ENCODE data around the gene SLC3A2.

The SLC3A2 gene

GRCh38 chr11:62912268-62912667 lies 31.6 kb downstream of the SLC3A2 start:
- DNase-seq: no peak

- DNase-seq: no peak
These were observed 33.7 kb downstream of the SLC3A2 start for GRCh38 chr11:62914416-62914815.

DNA sequence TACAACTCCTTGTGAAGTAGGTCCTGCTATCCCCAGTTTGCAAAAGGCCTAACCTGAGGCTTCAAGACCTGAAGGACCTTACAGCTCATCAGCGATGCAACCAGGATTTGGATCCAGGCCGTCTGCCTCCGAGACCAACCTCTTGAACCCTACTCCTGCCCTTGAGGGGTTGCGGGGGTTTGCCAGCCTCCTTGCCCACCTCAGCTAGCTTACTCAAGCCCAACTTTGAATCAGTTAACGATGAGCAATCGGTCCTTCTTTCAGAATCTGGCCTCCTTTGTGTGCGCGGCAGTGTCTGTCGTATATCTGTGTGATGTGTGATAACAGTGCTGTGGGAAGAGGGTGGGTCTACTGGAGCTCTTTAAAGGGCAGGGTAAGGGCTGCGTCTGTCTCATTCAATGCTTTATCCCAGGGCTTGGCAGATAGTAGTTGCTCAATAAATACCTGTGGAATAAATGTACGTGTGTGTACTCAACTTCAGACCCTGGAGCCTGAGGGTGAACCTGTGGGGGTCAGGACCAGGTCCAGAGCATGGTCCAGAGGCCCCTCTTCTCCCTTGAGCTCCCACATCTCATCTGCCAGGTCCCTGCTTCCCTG lies 37.3 kb downstream of the SLC3A2 start:
- DNase-seq: no peak

- DNase-seq: no peak
These were observed 37.8 kb downstream of the SLC3A2 start for GRCh38 chr11:62918531-62918930.

GRCh38 chr11:62919476-62919875 lies 38.8 kb downstream of the SLC3A2 start:
- no peak for DNase-seq

- no peak for DNase-seq
These were observed 39.4 kb downstream of the SLC3A2 start for GRCh38 chr11:62919898-62920640.

GRCh38 chr11:62921201-62921572 lies 40.5 kb downstream of the SLC3A2 start, which contains the start of gene CHRM1:
TSS of gene CHRM1 (minus strand) at chr11:62921363. CDS start at chr11:62911100, 10,263 bp downstream.
- no peak for DNase-seq

DNA sequence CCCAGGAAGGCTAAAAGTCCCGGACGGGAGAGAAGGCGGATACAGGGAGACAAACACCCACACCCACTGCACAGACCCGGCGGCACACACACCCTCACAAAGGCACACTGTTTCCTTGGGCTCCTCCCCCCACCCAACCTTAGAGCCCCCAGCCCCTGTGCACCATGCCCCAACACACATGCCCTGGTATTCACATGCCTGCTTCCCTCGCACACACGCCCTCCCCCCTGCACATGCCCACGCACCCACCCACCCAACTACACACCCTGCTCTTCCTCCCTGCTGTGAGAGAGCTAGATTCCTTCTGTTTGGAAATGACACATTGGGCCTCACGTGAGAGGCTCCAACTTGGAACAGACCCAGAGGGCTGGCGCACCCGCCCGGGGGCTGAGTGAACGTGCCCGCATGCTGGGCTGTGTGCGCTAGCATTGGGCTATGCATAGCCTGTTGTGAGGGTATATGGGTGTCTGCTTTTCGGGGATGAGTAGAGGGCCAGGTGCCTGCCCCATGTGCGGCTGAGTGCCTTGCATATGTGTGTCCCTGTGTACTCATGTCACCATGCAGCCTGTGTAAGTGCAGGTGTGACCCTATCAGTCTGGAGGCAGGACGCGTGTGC lies 41.0 kb downstream of the SLC3A2 start:
- no peak for DNase-seq

- DNase-seq: no peak
These were observed 41.5 kb downstream of the SLC3A2 start for GRCh38 chr11:62922189-62922589.

- DNase-seq: no peak
These were observed 42.1 kb downstream of the SLC3A2 start for GRCh38 chr11:62922653-62923431.

- DNase-seq: no peak
These were observed 43.1 kb downstream of the SLC3A2 start for GRCh38 chr11:62923601-62924411.

- DNase-seq: no peak
These were observed 44.6 kb downstream of the SLC3A2 start for GRCh38 chr11:62925308-62925707.

DNA sequence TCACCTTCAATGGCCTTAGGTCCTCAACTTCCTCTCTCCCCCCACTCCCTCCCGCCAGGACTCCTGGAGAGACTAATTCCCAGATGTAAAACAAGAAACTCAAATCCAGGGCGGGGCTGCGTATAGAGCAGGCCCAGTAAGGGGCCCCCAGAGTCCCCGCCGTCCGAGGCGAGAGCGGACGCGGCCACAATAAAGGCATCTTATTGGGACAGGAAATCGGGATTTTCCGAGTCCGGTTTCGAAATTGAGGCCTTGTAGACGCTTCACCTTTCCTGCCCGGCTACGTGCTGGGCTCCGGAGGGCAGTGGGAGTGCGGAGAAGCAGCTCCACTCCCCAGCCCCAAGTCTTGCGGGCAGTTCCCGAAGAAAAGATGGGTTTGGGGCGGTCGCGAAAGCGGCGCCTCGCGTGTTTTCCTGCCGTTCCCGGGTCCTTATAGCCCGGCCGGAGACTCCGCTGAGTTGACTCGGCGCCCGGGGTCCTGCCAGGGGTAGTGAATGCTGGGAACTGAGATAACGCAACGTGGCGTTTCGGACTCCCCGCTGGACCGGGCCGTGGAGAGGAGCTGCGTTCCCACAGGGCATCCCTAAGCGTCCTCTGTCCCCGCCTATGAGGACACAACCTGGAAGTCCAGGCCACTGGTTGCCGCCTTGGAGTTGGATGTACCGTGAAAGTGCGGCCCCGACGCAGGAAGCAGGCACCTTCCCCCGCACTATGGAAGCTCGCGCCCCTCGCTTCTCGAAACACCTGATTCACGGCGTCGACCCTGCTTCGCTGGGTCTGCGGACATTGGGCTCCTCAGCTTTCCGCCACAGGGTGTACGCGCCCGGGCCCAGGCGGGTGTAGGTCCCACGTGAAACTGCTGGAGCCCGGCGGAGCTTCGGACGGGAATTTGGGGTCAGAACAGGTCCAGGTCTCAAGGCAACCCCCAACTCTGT lies 45.3 kb downstream of the SLC3A2 start:
- no peak for DNase-seq

GRCh38 chr11:62926680-62927455 lies 46.2 kb downstream of the SLC3A2 start:
- no peak for DNase-seq

DNA sequence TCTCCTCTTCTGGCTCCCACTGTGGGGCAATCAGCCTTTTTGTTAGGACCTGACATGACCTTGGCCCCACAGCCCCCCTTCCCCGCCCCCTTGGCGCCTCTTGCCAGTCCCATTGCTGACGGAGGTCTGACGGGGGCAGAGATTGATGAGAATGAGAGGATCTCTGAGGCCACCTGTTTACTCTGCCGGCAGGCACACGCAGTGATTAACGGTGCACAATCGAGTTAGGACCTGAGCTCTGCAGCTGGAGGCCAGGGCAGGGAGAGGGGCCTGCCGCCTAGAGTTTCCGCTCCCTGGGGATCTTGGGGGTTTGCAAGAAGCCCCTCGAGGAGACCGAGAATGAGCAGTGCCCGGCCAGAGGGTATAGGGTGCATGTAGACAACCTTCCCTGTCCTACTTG lies 47.3 kb downstream of the SLC3A2 start:
- no peak for DNase-seq

GRCh38 chr11:62930157-62930556 lies 49.5 kb downstream of the SLC3A2 start:
- DNase-seq: no peak

DNA sequence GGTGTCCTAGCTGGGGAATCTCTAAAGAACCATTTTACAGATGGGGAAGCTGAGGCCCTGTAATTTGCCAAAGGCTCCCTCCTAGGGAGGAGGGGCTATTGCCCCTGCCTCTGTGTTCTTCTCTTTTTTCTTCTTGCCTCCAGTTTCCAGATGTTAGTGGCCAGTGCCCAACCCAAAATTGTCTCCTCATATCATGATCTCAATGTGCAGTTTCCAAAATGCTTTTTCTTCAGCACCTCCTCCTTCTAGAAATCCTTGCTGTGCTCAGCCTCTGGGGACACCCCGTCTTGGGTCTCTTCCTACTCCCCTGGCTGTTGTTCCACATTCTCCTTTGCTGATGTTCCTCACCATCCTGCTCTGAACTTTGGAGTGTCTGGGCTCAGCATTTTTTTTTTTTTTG lies 50.0 kb downstream of the SLC3A2 start:
- DNase-seq: no peak

DNA sequence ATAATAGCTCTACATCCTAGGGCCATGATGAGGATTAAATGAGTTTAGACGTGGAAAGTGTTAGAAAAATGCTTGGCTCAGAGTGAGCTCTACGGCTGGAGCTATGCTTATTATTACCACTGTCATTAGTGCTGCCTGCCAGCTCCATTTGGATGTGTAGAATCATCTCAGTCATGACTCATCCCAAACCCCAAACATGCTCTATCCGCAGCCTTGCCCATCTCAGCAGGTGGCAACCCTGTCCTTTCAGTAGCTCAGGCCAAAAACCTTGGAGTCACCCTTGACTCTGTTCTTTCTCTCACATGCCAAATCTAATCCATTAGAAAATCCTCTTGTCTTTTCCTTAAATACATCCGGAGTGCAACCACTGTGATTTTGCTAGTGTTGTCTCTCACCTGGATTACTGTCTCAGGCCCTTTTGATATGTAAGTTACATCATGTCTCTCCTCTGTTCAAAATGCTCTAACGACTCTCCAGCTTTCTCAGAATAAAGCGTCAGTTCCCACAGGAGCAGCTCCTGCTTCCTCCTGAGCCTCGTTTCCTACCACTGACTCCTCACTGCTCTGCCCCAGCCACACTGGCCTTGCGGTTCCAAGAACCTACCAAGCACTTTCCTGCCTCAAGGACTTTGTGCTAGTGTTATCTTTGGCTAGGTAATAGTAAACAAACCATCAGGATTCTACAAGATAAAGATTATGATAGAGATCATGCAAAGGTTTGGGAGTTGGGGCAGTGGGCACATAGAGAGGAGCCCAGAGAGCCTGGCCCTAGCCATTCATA lies 51.0 kb downstream of the SLC3A2 start:
- DNase-seq: no peak

DNA sequence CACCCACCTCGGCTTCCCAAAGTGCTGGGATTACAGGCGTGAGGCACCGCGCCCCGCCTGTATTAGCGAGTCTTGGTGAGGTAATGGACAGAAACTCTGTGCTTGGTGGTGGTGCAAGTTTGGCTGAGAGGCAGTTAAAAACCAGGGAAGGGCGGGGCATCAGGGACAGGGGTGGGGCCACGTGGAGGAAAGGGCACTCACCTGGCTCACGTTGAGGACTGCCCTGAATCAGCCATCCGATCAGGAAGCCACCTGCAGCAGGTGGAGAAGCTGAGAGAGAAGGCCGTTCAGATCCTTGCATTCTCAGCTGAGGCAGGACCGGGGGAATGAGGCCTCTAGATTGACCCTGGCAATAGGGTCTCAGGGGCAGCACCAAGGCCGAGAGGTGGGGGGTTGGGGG lies 52.6 kb downstream of the SLC3A2 start:
- DNase-seq: no peak

Measured in GF-D8 (cell line).